ENCODE data around the gene KRT33A.
"Not testable (repeated sequence)": the region's sequence is repeated elsewhere in the genome, so short reads cannot be mapped to it uniquely, and the experiment has no call there.

The KRT33A gene

DNA sequence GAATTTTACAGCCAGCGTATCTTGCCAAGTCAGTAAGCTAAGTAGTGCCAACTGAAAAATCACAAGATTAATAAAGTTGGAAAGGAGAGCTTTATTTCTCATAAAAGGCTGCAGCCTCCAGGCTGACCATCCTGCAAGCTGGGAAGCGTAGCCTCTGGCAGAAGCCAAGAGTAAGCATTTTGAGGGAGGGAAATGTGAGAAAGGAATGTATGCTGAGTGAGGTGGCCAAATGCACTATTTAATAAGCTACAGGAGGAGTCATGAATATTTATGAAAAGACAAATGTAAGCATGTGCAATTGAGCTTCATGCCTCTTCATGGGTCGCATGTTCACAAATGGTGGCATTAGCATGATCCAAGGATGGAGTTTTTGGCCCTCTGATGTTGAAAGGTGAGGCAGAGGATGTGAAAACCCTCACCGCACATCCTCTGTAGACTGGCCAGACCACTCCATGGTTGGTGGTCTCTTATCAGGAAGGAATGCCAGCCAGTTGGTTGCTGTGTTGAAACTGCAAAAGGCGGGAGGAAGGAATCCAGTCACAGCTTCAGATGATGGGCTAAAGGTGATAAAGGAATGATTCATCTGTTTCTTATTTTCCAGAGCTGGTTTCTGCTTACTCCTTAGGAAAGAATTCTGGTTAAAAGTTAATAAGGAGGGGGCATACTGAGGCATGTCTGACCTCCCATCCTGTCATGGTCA is 9.8 kb upstream of the KRT33A start:
- DNase-seq, result no peak

DNA sequence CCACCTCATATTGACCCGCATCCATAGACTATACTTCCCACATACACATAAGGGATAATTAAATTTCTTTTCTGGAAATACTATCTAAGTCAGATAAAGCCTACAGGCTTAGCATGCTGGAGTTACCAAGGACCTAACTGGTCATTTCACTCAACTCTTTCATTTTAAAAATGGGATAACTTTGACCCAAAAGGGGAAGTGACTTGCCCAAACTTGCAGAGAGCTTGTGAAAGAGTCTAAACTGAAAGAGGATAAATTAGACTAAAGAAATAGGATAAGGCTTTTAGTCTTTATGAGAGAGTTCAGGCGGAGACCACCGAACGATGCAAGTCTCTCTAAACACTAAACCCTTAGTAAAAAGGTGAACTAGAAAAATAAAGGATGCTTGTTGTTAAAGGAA is 3.9 kb upstream of the KRT33A start:
- DNase-seq, result no peak

DNA sequence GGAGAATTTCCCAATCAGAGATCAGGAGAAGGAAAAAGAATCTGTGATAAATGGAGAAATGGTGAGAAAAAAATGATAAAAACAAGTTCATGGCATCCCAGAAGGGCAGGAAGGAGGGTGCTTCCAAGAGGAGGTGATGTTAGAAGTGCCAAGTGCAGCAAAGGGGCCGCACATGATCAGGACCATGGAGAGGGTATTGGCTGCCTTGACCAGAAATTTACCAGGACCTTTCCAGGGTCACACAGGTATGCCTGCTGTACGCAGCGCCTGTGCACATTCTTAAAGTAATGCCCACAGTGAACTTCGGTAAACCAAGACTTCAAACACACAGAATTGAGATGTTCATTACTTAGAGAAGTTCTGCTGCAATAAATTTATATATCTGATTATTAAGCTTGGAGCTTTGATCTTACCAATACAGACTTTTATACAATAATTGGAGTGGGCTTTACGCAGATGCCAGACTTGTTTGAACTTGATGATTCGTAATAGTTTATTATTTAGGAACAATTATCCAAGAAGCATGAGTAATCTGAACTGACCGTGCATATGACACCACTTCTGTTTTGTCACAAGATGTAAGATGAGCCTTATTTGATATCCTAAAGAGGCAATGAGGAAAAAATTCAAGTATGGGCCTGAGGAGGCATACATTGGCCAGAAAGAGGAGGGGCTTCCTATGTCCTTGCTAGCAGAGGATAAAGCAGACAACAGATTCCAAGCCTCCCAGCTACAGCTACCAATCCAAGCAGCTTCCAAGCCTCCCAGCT is 2.2 kb upstream of the KRT33A start:
- no peak for DNase-seq

DNA sequence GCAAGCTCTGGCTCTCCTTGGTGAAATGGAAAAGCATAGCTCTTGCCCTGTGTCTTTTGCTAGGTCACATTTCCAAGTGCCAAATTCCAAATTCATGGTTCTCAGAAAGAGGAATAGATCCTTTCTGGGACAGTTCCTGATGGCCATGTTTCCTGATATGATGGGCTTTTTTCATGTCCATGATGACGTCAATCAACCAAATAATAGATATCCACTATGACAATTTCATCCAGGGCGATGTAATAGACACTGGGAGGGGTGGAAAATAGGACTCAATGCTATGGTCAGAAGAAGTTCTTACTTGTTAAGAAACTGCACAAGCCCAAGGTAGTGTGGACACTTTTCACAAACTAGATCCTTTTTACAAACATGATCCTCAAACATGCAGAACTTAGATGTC is 549 bp upstream of the KRT33A start:
- no peak for DNase-seq

DNA sequence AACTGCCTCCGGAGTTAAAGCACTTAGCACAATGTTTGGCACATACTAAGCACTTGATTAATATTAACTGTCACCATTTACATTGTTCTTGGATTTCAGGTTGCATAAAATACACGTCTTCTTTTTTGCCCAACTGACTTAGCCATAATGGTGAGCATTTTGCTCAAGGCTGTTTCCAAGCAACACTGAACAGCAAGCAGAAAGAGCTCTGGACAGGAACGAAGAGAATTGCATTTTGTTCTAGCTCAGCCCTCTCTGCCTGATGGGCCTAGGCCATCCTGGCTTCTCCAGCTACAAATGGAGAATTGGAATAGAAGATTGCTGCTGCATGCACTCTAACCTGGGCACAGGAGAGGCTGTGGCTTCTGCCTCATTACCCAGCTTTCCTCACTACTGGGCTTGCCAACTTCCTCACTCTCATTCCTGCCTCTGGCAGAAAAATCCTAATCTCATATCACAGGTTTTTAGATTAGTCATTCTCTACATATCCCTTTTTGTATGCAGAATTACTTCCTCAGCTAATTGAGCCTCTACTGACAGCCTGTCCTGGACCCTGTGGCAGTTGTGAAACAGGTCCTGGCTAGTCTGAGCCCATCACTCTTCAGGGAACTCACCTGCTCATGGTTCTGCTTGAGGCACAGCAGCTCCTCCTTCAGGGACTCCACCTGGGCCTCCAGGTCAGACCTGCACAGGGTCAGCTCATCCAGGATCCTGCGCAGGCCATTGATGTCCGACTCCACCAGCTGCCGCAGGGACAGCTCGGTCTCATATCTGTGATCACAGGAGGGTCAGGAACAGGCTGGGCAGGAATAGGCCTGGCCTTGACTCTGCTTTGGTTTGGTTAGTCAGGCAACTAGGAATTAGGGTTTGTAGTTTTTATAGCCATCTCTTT is 2.5 kb downstream of the KRT33A start:
- DNase-seq, result no peak

DNA sequence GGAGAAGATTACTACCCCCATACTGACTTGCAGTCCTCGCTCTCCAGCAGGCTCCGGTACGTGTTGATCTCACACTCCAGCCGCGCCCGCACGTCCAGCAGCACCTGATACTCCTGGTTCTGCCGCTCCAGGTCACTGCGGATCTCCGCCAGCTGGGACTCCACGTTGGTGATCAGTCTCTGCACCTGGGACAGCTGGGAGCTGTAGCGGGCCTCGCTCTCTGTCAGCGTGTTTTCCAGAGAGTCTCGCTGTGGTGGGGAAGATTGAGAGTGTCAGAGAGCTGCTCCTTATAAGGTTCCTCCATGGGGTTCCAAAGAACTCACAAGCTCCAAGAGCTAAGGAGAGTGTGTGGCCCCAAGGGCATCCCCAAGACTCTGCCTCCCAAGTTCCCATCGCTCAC is 4.2 kb downstream of the KRT33A start:
- not testable (repeated sequence) for DNase-seq

DNA sequence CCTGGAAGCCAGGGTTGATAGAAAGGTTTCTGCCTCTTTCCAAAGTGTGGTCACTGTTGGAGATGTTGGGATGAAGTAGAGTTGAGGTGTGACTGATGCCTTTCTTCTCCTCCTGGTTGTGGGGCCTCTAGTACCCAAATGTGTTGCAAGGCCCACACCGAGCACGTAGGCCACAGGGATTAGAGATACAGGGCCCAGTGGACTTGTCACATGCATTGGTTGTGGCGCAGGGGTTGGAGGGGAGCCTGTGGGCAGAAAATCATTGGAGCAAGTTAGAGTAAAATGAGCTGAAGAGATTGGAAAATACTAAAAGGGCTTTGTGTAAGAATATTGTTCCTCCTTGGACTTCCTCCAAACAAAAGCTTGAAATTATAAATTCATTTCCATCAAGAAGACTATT is 4.6 kb downstream of the KRT33A start:
- no peak for DNase-seq

DNA sequence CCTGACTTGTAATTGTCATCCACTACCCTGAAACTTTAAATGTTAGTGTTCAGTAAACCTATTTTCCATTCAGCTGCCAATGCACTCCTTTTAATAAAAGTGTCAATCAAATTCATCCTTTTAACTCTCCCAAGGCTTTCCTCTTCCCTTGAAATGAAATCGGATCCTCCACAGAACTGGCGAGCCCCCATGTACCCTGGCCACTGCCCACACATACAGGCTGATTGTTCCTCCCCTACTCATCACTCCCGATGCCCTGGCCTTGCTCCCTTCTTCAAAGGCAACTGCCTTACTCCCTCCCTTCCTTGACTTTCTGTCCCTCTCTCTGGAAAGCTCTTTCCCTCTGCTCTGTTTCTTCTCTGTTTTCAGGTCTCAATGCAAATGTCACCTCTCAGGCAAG is 7.6 kb downstream of the KRT33A start:
- DNase-seq, result no peak

DNA sequence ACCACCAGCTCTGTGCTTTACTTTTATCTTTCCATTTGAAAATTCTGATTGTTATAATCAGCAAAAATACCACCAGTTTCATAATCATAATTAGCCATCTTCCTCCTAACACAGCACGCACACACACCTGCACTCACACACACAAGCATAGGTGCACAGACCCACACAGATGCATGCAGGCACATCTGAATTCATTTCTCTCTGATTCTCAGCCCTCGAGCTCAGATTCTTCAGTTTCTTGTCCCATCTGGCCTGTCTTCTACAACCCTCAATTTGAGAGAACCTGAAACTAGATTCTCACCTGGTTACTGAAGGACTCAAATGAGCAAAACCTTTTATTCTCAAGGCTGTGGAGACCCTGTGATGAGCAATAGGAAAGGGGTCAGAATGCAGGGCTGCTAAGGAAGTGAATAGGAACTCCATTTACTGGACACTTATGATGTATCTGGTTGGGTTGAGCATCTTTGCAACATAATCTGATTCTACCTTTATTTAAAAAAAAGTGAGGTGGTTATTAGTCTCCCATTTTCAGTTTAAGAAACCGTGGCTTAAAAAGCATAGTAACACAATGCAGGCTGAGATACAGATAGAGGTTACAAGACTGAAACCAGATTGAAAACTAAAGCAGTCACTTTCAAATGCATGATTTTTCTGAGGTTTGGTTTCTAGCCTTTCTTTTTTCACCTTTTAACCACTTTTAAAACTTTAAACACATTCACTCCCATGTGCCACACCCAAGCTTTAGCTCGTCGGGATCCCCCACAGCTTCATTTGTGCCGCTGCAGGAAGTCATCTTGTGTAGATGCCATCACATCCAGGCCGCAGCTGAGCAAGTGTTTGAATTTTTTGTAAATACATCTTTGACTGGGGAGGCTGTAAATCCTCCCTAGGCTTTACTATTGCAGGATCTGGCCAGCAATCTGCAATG is 9.4 kb downstream of the KRT33A start:
- DNase-seq, result no peak

DNA sequence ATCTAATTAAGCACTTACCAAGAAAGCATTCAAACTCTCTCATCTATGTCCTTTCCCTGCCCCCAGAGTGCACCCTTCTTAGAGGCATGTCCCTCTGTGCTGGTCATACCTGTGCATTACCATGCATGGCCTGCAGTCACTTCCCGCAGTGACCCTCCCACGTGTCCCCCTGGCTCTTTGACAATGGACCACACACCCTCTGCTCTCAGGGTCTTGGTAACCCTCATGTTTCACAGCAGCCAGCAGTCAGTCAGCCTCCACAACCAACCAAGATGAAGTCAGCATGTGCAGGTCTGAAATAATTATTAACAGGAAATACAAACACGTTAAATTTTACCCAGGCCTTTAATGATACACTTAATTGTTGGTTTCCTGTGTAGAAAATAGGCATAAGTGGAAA is 10.1 kb downstream of the KRT33A start:
- DNase-seq, result no peak

DNA sequence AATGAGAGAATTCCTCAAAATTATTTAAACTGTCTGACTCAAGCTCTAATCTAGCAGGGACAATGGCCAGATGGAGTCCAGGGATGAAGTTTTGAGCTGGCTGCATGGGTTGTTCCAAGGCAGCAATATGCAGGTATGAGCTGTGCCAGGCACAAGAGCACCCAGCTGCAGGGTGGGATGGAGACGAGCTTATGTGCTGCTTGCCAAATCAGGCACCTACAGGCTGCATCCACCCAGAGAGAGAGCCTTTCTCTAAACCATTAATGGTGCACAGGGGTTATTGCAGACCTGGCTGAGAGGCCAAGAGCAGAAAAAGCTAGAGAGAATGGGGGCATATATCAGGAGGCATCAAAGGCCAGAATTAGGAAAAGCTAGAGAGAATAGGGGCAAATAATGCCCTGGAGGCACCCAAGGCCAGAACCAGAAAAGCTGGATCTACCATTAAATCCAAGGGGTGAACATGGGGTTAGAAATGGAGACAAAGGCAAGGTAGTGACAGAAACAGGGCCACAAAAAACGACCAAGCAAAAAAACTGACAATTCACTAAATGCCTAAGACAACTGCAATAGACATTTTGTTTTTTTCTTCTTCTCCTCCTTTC is 11.0 kb downstream of the KRT33A start:
- DNase-seq, result no peak

DNA sequence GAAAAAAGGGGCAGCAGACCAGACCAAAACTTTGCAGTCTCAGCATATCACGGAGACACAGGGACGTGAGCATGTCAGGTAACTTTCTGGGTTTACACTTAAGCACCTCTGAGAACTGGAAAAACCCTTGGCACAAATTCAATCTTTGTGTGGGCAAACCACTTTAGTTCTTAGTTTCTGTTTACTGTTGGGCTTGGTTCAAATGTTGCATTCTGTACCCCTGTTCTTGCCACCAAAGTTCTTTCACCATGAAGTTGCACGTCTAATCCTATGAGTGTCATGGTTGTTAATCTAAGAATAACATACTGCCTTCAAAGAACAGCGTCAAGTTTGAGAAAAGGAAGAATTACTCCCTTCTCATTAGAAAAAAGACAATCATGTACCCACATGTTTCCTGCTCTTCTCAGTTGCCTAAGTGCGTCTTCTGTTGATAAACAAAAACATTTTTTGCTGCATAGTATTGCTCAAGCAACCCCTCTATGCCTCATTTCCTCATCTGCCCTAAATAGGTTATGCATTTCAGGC is 11.6 kb downstream of the KRT33A start:
- no peak for DNase-seq

DNA sequence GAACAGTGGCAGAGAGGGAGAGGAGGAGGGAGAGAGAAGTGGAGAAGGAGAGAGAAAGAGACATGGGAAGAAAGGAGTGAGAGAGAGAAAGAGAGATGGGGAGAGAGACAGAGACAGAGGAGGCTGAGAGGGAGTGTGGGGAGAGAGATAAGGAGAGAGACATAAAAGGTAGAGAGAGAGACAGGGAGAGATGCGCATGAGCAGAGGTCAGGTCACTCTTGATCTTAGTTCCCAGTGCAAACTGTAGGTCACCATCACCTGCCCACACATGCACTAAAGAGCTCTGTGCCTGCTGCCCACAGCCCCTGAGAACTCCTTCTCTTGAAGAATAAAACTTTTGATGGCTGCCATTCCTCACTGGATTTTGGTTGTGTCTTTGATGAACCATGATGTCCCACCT is 14.9 kb downstream of the KRT33A start:
- no peak for DNase-seq

DNA sequence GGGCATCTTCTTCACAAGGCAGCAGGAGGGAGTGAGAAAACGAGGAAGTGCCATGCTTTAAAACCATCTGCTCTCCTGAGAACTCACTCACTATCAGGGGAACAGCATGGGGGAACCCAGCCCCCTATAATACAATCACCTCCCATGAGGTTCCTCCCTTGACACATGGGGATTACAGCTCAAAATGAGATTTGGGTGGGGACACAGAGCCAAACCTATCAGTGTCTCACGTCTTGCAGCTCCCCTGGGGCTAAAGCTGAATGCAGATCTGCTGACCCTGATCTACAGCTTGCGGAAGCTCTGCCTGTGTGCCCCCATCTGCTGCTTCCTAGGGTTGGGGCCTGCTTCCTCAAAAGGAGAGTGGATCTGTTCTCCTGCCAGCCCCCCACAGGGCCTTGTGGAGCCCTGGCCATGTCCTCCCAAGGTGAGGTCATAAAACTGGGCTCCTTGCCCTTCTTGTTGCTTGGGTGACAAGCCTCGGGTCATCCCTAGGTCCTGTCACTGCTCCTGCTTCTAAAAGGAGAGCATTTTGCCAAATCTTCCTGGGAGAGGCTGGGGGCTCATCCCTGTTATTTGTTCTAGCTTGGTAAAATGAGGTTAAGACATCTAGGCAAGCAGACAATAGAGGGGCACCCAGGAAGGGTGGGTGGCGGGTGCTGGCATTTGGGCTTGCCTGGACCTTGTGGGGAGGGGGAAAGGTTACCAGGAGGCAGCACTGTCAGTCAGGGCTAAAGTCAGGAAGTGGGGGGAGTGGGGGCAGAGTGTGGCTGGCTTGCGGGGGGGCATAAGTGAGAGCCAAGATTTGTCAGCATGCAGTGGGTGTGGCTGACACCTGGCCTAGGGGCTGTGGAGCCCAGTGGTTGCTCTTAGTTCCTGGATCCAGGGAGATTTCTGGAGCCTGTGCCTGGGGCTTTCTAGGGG is 16.0 kb downstream of the KRT33A start:
- DNase-seq, result no peak

DNA sequence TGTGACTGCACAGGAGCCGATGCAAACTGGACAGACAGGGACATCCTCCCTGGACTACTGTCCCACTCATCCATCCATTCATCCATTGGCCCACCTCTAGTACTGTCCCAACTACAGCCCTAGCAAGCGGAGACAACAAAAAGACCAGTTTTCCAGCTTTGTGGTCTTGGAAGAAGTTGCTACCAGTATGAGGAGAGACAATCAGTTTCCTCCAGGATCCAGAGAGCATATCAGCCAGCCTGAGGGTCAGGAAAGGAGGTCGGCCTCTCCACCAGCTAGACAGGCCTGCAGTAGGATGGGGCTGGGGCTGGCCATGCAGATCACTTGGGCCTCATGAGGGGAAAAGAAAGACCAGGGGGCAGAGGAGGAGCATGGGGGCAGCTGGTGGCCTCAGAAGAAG is 16.8 kb downstream of the KRT33A start:
- no peak for DNase-seq

DNA sequence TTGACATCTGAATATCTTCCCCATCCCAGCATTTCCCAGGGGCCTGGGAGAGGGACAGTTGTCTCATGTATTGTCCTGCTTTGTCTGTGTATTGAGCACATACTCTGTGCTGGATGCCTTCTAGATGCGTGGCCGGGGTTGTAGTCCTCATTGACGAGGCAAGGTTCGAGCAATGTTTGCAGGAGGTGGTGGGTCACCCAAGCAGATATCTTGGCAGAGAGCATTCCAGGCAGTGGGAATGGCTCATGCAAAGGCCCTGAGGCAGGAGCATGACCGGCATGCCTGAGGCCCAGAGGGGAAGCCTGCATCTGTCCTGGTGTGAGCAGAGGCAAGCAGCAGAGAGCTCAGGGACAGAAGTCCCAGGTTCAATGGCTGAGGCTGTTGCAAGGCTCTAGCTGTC is 17.5 kb downstream of the KRT33A start:
- DNase-seq, result no peak

DNA sequence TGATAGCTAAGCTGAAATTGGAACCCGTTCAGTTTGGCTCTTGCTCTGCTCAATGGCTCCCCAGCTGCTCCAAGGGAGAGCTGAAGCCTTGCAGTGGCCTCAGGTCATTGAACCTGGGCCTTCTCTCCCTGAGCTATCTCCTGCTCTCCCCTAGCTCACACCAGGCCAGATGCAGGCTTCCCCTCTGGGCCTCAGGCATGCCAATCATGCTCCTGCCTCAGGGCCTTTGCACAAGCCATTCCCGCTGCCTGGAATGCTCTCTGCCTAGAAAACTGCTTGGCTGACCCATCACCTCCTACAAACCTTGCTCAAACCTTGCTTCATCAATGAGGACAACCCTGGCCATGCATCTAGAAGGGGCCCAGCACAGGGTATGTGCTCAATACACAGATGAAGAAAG is 18.4 kb downstream of the KRT33A start:
- DNase-seq, result no peak

DNA sequence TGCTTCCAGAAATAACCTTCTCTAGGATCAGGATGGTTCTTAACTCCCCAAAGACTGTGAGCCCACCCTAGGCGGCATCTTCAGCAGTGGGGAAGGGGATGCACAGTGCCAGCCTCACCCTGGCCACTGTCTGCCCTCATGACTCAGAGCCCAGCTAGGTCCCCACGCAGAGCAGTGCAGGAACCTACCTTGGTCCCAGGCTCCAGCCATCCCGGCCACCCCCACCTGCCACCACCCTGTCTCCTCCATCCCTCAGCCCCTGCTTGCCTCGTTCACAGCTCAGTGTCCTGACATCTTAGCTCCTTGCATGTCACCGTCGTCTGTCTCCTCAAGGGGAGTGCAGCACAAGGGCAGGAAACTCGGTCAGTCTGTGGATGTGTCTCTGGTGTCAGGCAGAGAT is 19.0 kb downstream of the KRT33A start:
- no peak for DNase-seq

DNA sequence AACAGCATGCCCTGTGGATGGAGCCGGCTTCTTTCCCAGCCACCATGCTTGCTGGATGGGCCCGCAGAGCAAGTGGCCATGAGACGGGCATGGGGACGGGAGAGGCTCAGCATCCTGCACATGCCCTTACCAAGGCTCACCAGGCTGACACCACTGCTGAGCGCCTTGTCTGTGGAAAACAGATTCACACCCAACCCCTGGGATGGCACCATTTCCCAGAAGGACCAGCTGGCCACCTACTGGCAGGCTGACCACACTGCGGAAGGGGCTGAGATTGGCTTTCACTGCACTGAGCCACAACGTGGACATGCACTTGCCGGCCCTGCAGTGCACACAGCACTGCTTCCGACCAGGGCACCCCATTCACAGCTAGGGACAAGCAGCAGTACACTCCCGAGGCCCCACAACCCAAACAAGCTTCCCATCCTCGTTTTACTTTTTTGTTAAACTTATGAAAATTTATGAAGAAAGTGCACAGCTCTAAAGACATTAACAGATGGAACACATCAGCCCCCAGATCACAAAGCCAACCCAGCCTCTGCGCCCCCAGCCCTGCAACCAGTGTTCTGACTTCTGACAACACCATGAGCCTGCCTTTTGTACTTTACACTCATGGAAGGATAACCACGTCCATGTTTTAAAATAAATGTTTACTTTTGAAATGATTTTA is 21.2 kb downstream of the KRT33A start:
- peak; percentile 31 to 45 for DNase-seq

DNA sequence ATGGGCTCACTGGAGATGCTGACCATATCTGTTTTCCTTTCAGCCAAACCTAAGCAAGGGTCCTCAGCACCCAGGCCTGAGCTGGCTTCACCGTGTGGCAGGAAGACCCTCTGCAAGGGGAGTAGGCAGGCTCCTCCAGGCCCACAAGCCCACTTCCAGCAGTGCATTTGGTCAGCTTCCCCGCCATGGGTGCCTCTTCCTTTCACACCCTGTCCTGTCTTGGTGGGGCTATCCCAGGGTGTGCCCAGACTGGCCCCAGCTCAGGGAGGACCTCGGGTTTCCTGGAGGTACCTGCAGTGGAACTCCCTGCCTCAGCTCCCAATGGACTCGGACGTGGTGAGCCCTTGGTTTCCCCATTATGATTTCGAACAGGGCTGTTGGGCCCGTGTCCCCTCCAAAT is 22.4 kb downstream of the KRT33A start:
- DNase-seq, result no peak

Measured in SHP77 (cell line).